ENCODE results near the gene RPL29.

GRCh38 chr3:51947215-51947900, 48.3 kb downstream of the RPL29 start:
- TF ChIP-seq MAX (IDR thresholded peaks at IDR 0.05) (no peak), TEAD4 (IDR thresholded peaks at IDR 0.05) (no peak), TAF1 (IDR thresholded peaks at IDR 0.05; ENCODE audit: low read depth) (no peak), RAD21 (IDR thresholded peaks at IDR 0.05; ENCODE audit: low read depth) (no peak)
